NCI-H526 (cell line): ENCODE data around the gene IRS2.
A peak's percentile ranks its signal among the peaks of the same experiment; 100 is the strongest.

Experiments
- DNase-seq, 2 experiments: peaks; one replicate each; lab custom pipeline; 2025; lab: John Stamatoyannopoulos, UW

The IRS2 gene

GRCh38 chr13:109807345-109807744 lies 21.0 kb upstream of the IRS2 start:
- no peak for DNase-seq

DNA sequence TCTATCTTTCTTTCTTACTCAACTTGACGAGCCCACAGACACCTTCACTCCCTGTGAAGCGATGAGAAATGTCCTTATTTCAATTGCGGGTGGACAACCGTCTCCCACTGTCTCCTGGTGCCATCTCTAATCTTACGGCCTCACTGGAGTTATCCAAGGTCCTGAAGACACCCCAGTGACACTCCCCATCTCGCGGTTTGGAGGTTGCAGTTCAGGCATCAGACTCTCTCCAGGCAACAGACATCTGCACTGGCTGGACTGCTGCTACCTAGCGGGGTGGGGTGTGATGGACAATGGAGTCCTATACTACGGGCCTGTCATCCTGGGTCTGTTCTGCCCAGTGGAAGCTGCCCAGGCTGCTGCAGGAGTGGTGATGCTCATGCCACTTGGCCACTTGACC lies 18.3 kb upstream of the IRS2 start:
- DNase-seq = no peak

DNA sequence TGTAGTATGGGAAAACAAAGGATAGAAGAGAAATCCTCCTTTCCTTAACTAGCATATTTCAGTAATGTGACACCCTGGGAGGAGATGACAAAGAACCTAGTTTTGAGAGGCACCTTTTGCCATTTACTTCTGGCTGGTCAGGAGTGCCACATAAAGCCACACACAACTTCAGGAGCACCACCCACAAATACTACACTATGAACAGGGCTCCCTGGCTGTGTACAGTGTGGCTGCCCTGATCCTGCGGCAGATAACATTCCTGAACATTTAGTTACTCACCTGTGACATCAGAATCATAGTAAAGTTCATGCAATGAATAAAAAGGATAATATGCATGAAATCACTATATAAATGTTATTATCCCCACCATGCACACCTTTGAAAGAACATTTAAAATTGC lies 17.4 kb upstream of the IRS2 start:
- DNase-seq = no peak

DNA sequence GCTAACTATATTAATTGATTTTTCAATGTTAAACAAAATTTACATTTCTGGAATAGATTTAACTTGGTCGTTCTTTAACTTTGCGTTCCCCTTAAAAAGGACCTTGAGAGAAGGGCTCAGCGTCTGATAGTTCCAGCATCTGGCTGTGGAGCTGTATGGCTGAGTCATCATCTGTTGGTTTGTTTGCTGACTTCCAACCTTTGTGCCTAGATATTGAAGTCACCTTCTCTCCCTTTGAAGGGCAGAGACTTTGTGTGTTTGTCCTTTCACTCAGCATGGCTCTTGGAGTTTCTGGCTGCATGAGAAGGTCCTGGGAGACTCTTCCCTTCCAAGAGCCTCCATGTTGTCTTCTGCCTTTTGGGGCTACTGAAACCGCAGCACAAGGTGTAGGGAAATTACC lies 16.6 kb upstream of the IRS2 start:
- no peak for DNase-seq

DNA sequence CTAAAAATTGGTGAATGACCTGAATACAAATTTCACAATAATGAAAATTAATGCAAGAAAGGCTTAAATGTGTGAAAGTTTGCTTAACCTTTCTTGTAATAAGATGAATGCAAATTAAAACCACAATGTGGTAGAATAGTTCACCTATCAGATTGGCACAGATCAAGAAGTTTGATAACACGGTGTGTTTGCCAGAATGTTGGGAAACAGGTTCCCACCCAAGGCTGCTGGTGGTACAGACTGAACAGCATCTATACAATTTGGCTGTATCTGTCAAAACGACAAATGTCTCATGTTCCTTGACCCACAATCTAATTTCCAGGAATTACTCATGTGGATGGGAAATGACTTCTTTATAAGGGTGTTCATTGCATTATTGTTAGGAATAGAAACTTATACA lies 8.6 kb upstream of the IRS2 start:
- peak; percentile 84 for DNase-seq

DNA sequence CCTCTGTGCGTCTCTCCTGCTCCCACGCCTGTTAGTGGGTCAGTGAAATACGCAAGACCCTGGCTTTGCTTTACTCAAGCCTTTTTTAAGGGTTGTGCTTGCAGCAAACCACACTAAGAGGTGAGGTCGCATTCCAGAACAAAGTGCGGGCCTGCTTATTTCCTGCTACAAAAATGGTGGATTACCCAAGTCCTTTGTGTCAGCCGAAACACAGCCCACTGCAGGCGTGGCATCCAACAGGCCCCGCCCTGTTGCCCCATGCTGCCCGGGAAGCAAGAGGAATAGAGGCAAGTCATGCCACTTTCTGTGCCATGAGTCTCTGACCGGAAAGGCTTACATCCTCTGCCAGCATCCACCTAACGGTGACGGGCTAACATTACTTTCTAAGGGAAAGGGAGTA lies 7.7 kb upstream of the IRS2 start:
- no peak for DNase-seq

DNA sequence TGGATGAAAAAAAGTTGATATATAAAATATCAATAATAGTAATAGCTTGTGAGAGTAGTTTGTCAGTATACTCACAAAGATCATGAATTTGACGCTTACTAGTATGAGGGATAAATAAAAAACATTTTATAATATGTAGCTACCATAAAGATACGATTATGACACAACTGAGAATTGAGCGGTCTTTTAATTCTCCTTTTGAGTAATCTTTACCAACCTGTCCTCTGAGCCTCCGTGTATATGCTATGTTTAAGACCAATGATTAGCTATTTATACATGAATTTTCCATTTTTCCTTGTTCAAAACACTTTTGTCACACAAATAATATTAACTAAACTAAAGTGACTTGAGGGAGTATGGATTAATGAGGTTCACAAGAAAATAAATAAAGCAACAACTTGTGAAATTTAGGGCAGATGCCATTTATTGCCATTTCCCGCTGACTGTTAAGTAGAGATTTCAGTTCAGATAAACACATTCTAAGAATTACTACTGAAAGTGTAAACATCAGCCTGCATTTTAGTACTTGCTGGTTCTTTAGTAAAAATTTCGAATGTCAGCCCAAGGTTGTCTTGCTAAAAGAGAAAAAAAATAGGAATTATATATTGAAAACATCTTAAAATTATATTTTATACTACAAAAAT lies 6.2 kb upstream of the IRS2 start:
- DNase-seq = no peak

- DNase-seq = peak; percentile 90 to 95
Observed at GRCh38 chr13:109790942-109791605, 4.7 kb upstream of the IRS2 start.

DNA sequence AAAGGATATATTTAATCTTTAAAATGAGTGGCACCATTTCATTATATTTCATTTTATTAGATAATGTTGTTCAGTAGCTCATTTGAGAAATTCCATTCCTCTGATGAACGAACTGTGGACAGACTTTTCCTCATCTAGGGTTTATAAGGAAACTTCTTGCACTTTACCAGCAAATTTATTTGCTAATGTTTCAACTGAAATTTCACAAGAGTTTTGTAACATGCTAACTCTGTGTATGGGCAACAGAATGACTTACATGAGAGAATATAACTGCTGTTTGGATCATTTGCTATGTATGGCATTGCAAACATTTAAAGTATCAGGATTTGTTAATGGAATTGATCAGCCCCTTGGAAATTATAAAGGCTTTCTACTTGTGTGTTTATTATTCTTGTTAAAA lies 3.7 kb upstream of the IRS2 start:
- no peak for DNase-seq

DNA sequence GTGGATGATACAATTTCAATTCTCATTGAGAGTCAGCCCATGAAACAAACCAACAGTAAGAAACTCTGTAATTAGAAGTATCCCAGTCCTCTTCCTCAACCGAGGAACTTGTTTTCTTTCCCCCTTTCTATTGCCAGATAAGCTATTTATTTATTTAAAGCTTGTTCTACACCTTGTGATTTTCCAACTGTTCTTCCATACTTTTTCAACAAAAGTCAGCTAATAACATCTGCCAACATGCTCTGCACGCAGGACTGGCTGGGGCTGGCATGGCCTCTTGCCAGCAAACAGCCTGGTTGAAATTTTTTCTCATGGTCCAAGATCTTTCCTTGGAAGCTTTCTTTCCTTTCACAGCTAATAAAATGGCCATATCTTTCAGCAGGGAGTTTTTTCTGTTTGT lies 2.9 kb upstream of the IRS2 start:
- no peak for DNase-seq

- DNase-seq = no peak
Observed at GRCh38 chr13:109788372-109789111, 2.2 kb upstream of the IRS2 start.

GRCh38 chr13:109787135-109787954 lies 962 bp upstream of the IRS2 start:
- peak; percentile 88 to 95 for DNase-seq

DNA sequence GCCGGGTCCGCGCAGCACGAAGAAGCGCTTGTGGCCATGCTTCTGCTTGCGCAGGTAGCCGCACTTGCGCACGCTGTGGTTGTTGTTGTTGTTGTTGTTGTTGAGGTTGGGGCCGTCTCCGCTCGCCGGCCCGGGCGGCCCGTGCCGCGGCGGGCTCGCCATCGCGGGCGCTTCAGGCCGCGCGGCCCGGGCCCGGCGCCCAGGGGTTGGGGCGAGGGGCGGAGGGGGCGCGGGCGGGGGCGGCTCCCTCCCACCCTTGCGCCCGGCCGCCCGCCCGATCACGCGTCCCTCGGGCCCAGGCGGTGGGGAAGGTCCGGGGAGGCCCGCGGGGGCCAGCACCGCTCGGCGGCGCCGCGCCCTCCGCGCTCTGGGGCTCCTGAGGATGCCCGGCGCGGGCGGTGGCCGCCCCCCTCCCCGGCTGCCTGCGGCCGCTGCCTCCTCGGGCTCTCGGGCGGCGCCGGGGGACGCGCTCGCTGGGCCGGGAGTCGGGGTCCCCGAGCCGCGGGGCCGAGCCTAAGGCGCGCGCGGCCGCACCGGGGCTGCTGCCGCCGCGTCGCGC lies 412 bp downstream of the IRS2 start:
- peak in 1 of 2 experiments; percentile 90 for DNase-seq

GRCh38 chr13:109785141-109785891 lies 1.1 kb downstream of the IRS2 start:
- DNase-seq = peak; percentile 67 to 94

DNA sequence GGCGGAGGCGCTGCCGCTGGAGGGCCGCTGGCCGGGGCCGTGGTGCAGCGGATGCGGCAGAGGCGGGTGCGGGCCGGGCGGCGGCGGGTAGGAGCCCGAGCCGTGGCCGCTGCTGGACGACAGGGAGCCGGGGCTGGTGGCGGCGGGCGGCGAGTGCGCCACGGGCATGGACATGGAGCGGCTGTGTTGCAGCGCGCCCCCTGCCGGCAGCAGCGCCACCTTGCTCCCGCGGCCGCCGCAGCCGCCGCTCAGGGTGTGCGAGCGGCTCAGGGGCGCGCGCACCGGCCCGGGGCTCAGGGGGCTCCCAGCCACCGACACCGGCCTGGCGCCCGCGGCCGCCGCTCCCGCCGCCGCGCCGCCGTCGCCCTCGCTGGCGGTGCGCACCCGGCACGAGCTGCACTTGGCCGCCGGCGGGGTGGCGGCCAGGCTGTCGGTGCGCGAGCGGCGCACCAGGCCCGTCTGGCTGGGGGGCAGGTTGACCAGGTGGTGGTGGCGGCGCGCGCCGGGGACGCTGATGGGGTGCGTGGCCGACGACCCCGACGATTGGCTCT lies 1.7 kb downstream of the IRS2 start:
- DNase-seq = peak; percentile 64 to 98

- peak in 1 of 2 experiments; percentile 80 for DNase-seq
Observed at GRCh38 chr13:109783815-109784589, 2.4 kb downstream of the IRS2 start.

DNA sequence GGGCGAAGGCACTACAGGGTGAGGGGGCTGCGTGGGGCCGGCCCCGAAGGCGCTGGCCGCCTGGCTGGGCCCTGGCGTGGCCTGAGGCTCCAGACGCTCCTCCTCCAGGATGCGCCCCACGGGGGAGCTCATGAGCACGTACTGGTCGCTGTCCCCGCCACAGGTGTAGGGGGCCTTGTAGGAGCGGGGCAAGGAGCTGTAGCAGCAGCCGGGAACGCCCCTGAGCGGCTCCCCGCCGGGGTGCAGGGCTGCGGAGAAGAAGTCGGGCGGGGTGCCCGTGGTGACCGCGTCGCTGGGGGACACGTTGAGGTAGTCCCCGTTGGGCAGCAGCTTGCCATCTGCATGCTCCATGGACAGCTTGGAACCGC lies 3.0 kb downstream of the IRS2 start:
- DNase-seq = peak in 1 of 2 experiments; percentile 79

GRCh38 chr13:109782823-109783431 lies 3.5 kb downstream of the IRS2 start:
- DNase-seq = peak in 1 of 2 experiments; percentile 79

GRCh38 chr13:109782066-109782822 lies 4.1 kb downstream of the IRS2 start:
- peak; percentile 46 to 82 for DNase-seq
